NCI-H2171 (cell line): ENCODE measurements around the gene CHM.
"Not testable (repeated sequence)": the region's sequence is repeated elsewhere in the genome, so short reads cannot be mapped to it uniquely, and the experiment has no call there.

Experiments
- DNase-seq: peaks from one replicate; lab custom pipeline; 2025; lab: John Stamatoyannopoulos, UW

CHM gene

GRCh38 chrX:86047174-86047935 is at the start of gene CHM:
Gene CHM, minus strand, starts transcription at chrX:86047558. Its CDS starts 26 bp downstream, at chrX:86047532.
- no peak for DNase-seq

DNA sequence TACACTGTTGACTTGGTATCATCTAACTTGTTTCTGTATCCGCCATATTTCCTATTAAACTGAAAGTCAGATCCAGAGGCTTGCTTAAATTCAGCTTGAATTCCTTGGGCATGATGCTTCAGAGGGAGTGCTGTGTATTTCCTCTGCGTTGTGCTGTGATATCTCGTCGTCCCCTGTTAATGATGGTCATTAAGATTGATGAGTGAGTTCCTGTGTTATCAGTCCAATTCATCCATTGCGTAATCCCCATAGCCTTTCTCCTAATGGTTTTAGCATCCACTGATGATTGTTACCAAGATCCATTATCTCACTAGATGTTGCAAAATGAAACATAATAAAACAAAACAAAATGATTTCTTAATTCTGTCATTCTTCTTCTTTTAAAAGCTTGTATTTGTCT is 31.3 kb upstream of the CHM start:
- no peak for DNase-seq

- DNase-seq = no peak
Measured at GRCh38 chrX:86066998-86067397, 19.6 kb upstream of the CHM start.

DNA sequence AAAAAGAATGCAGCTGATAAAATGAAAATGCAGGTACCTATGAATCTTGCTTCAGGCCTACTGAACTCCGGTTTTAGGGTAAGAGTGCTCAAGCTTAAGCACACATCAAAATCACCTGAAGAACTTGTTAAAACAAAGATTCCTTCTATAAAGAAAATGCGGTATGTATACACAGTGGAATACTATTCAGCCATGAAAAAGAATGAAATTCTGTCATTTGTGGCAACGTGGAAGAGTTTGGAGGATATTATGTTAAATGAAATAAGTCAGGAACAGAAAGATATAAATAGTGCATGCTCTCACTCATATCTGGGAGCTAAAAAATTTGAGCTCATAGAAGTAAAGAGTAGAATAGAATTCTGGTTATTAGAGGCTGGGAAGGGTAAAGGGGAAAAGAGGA is 14.0 kb upstream of the CHM start:
- DNase-seq = no peak

DNA sequence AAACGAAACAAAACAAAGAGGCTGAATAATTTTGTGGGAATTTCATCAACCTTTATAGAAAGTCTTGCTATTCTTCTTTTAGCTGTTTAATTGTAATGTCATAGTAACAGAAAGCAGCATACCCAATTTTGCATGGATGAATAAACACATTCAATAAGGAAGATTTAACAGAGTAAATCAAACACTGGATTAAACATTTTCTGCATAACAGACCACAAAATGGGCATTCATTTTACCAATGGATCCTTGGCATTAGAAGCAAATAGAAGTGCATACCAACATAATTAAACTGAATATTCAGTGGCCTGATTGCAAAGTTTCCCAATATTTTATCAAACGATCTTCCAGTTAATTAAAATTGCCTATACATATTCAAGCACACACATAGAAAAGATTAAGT is 4.4 kb upstream of the CHM start:
- DNase-seq = no peak

GRCh38 chrX:86047936-86048280 is 550 bp upstream of the CHM start:
- DNase-seq = no peak

- DNase-seq = no peak
Measured at GRCh38 chrX:86044216-86044615, 3.1 kb downstream of the CHM start.

GRCh38 chrX:86039625-86040568 is 7.5 kb downstream of the CHM start:
- DNase-seq = no peak

DNA sequence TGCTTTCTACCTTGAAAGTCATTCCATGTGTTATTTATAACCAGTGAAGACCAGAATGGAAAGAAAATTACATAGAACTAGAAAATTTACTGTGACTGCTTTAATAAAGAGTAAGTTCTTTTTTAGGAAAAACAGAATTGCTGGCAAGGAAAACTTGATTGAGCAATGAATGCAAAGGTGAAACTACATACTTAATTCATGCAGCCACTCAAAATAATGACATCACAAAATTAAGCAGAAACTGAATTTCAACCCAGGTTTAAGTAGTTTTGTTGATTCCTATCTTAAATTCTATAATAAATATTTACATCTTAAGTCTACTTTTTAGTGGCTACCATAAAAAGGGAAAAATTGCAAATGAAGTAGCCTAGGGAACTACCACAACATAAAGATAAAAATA is 14.0 kb downstream of the CHM start:
- no peak for DNase-seq

- DNase-seq = no peak
Measured at GRCh38 chrX:86028681-86029080, 18.7 kb downstream of the CHM start.

DNA sequence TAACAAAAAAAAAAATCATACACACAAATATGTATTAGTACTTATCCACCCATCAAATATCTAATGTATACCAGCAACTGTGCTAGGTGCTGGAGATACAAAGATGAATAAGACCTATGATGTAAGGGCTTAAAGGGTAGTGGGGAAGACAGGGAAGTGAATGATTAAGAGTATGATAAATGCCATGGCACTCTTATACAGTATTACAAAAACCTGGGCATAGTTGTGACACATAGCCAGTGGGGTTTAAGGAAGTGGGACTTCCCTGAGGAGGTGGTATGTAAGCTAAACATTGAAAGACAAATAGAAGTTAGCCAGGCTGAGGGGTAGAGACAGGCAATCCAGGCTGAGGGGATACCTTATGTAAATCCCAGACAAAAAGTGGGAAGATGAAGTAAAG is 23.5 kb downstream of the CHM start:
- no peak for DNase-seq

DNA sequence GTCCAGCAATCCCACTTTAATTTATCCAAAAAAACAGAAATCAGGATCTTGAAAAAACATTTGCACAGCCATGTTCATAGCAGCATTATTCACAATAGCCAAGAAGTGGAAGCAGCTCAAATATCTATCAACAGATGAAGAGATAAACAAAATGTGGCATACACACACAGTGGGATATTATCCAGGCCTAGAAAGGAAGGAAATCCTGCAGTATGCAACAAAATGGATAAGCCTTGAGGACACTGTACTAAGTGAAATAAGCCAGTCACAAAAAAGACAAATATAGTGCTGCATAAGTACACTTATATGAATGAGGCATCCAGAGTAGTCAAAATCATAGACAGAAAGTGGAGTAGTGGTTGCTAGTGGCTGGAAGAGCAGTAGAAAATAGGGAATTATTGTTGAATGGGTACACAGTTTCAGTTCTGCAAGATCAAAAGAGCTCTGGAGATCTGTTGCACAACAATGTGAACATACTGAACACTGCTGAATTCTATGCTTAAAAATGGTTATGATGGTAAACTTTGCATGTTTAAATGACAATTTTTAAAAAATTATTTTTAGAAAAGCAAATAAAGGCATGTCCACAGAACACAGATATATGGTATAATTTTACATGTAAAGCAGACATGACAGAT is 25.6 kb downstream of the CHM start:
- no peak for DNase-seq

- DNase-seq = no peak
Measured at GRCh38 chrX:86016139-86016538, 31.2 kb downstream of the CHM start.

GRCh38 chrX:86014959-86015358 is 32.4 kb downstream of the CHM start:
- DNase-seq = not testable (repeated sequence)

- no peak for DNase-seq
Measured at GRCh38 chrX:86014421-86014820, 32.9 kb downstream of the CHM start.

GRCh38 chrX:86013792-86014191 is 33.6 kb downstream of the CHM start:
- DNase-seq = no peak

DNA sequence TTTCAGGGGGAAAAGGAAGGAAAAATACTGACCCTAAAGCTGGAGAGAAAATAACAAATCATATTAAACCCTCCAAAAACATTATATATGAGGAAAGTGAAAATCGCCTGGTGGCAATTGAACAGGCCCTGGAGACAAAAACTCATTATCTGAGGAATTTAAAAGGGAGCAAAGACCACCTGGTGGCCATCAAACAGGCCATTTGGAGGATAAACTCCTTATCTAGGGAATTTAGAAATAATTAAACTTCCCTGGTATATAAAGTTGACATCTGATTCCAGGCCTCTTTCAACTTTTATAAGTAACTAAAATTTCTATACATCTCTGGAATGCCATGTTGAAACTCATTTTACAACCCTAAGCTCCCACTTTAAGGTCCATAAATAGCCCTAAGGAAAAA is 35.2 kb downstream of the CHM start:
- no peak for DNase-seq

DNA sequence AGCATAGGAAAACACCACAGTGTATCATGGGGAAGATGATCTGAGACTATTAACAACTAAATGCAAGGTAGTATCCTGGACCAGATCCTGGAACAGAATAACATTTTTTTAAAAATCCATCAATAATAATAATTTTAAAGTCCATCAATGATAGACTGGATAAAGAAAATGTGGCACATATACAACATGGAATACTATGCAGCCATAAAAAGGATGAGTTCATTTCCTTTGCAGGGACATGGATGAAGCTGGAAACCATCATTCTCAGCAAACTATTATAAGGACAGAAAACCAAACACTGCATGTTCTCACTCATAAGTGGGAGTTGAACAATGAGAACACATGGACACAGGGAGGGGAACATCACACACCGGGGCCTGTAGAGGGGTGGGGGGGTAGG is 37.6 kb downstream of the CHM start:
- DNase-seq = not testable (repeated sequence)

DNA sequence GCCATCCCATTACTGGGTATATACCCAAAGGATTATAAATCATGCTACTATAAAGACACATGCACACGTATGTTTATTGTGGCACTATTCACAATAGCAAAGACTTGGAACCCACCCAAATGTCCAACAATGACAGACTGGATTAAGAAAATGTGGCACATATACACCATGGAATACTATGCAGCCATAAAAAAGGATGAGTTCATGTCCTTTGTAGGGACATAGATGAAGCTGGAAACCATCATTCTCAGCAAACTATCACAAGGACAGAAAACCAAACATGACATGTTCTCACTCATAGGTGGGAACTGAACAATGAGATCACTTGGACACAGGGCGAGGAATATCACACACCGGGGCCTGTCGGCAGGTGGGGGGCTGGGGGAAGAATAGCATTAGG is 39.5 kb downstream of the CHM start:
- not testable (repeated sequence) for DNase-seq

- no peak for DNase-seq
Measured at GRCh38 chrX:86002076-86002896, 45.1 kb downstream of the CHM start.

GRCh38 chrX:85998954-85999353 is 48.4 kb downstream of the CHM start:
- DNase-seq = no peak

GRCh38 chrX:85996555-85996954 is 50.8 kb downstream of the CHM start:
- no peak for DNase-seq
